B cell (primary cell): ENCODE results near the gene MAN2A2.

ENCODE experiments used
- EZH2 ChIP-seq: IDR thresholded peaks from 2 replicates; pipeline ENCODE4 v1.6.1; 2012; ENCODE audit warnings: borderline replicate concordance, low read depth, mild to moderate bottlenecking, moderate library complexity, low read length; ENCODE audit not compliant: insufficient read depth, poor library complexity, severe bottlenecking
- TF ChIP-seq, protein P1 (sequence below): fragments of 200-600 bp; IDR thresholded peaks from one replicate; pipeline ENCODE4 v1.8.0; 2022; ENCODE audit warnings: antibody characterized with exemption, mild to moderate bottlenecking

DNA sequence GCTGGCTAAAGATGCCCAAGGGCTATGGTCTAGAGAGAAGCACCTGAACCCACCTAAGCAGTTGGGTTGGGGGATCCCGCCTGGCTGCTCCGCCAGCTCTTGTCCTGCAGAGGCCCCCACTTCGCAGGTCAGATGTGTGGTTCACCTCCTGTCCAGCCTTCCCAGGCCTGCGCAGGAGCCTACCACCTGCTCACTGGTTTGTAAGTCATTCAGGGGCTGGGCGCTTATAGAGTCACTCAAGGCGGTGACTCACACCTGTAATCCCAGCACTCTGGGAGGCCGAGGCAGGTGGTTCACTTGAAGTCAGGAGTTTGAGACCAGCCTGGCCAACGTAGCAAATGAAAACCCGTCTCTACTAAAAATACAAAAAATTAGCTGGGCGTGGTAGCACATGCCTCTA is 38.6 kb upstream of the MAN2A2 start:
- TF ChIP-seq, protein P1, sequence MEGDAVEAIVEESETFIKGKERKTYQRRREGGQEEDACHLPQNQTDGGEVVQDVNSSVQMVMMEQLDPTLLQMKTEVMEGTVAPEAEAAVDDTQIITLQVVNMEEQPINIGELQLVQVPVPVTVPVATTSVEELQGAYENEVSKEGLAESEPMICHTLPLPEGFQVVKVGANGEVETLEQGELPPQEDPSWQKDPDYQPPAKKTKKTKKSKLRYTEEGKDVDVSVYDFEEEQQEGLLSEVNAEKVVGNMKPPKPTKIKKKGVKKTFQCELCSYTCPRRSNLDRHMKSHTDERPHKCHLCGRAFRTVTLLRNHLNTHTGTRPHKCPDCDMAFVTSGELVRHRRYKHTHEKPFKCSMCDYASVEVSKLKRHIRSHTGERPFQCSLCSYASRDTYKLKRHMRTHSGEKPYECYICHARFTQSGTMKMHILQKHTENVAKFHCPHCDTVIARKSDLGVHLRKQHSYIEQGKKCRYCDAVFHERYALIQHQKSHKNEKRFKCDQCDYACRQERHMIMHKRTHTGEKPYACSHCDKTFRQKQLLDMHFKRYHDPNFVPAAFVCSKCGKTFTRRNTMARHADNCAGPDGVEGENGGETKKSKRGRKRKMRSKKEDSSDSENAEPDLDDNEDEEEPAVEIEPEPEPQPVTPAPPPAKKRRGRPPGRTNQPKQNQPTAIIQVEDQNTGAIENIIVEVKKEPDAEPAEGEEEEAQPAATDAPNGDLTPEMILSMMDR: no peak
- TF ChIP-seq EZH2: no peak
